GM23338 (cell line): ENCODE measurements around the gene APOD.

ENCODE experiments used
- CREB1 ChIP-seq: fragments of 250-450 bp; sonication (Bioruptor Pico); IDR thresholded peaks from 2 replicates; pipeline ENCODE4 v1.5.0; 2020; ENCODE audit warnings: low read depth, mild to moderate bottlenecking, moderate library complexity
- EZH2 ChIP-seq: fragments of 200-600 bp; sonication (generic); IDR thresholded peaks from one replicate; pipeline ENCODE4 v1.8.0; 2017; ENCODE audit warnings: antibody characterized with exemption, mild to moderate bottlenecking, low read depth; ENCODE audit not compliant: unreplicated experiment
- EZH2phosphoT487 ChIP-seq: fragments of 200-600 bp; sonication (generic); IDR thresholded peaks from one replicate; pipeline ENCODE4 v1.8.1; 2018; ENCODE audit warnings: antibody characterized with exemption; ENCODE audit not compliant: unreplicated experiment
- JUNB ChIP-seq: IDR thresholded peaks from one replicate; pipeline ENCODE4 v1.6.1; 2016; ENCODE audit warnings: antibody characterized with exemption; ENCODE audit not compliant: unreplicated experiment
- NANOG ChIP-seq: IDR thresholded peaks from 2 replicates; pipeline ENCODE4 v1.6.1; 2016; ENCODE audit warnings: antibody characterized with exemption, borderline replicate concordance
- POLR2AphosphoS5 ChIP-seq: IDR thresholded peaks from 2 replicates; pipeline ENCODE4 v1.6.1; 2016; ENCODE audit warnings: antibody characterized with exemption, low read depth
- ZNF114 ChIP-seq: fragments of 250-450 bp; sonication (Bioruptor Pico); IDR thresholded peaks from 2 replicates; pipeline ENCODE4 v1.5.0; 2020; ENCODE audit warnings: mild to moderate bottlenecking, moderate library complexity
- TF ChIP-seq, protein P1 (sequence below), 2 experiments: fragments of 200-600 bp in 1 of 2; sonication (generic) in 1 of 2; conservative IDR thresholded peaks; 2 replicates each; pipeline versions ENCODE4 v1.5.1 to v1.6.1; 2016 to 2017; ENCODE audit warnings: antibody characterized with exemption in 2 of 2, low read depth in 2 of 2, mild to moderate bottlenecking in 2 of 2, moderate library complexity in 1 of 2
- TF ChIP-seq, protein P2 (sequence below): IDR thresholded peaks from one replicate; pipeline ENCODE4 v1.6.1; 2018; ENCODE audit warnings: antibody characterized with exemption; ENCODE audit not compliant: unreplicated experiment
- TF ChIP-seq, protein P3 (sequence below): IDR thresholded peaks from 2 replicates; pipeline ENCODE4 v1.6.1; 2016; ENCODE audit warnings: antibody characterized with exemption

- TF ChIP-seq, protein P1, sequence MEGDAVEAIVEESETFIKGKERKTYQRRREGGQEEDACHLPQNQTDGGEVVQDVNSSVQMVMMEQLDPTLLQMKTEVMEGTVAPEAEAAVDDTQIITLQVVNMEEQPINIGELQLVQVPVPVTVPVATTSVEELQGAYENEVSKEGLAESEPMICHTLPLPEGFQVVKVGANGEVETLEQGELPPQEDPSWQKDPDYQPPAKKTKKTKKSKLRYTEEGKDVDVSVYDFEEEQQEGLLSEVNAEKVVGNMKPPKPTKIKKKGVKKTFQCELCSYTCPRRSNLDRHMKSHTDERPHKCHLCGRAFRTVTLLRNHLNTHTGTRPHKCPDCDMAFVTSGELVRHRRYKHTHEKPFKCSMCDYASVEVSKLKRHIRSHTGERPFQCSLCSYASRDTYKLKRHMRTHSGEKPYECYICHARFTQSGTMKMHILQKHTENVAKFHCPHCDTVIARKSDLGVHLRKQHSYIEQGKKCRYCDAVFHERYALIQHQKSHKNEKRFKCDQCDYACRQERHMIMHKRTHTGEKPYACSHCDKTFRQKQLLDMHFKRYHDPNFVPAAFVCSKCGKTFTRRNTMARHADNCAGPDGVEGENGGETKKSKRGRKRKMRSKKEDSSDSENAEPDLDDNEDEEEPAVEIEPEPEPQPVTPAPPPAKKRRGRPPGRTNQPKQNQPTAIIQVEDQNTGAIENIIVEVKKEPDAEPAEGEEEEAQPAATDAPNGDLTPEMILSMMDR (conservative IDR thresholded peaks at IDR 0.05; ENCODE audit: low read depth in 2 of 2): no peak
- TF ChIP-seq EZH2 (no peak), NANOG (no peak), ZNF114 (CRISPR knock-in tag) (no peak), POLR2AphosphoS5 (no peak), EZH2phosphoT487 (no peak), CREB1 (CRISPR knock-in tag) (no peak), JUNB (no peak)
- TF ChIP-seq, protein P2, sequence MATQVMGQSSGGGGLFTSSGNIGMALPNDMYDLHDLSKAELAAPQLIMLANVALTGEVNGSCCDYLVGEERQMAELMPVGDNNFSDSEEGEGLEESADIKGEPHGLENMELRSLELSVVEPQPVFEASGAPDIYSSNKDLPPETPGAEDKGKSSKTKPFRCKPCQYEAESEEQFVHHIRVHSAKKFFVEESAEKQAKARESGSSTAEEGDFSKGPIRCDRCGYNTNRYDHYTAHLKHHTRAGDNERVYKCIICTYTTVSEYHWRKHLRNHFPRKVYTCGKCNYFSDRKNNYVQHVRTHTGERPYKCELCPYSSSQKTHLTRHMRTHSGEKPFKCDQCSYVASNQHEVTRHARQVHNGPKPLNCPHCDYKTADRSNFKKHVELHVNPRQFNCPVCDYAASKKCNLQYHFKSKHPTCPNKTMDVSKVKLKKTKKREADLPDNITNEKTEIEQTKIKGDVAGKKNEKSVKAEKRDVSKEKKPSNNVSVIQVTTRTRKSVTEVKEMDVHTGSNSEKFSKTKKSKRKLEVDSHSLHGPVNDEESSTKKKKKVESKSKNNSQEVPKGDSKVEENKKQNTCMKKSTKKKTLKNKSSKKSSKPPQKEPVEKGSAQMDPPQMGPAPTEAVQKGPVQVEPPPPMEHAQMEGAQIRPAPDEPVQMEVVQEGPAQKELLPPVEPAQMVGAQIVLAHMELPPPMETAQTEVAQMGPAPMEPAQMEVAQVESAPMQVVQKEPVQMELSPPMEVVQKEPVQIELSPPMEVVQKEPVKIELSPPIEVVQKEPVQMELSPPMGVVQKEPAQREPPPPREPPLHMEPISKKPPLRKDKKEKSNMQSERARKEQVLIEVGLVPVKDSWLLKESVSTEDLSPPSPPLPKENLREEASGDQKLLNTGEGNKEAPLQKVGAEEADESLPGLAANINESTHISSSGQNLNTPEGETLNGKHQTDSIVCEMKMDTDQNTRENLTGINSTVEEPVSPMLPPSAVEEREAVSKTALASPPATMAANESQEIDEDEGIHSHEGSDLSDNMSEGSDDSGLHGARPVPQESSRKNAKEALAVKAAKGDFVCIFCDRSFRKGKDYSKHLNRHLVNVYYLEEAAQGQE: no peak
- TF ChIP-seq, protein P3, sequence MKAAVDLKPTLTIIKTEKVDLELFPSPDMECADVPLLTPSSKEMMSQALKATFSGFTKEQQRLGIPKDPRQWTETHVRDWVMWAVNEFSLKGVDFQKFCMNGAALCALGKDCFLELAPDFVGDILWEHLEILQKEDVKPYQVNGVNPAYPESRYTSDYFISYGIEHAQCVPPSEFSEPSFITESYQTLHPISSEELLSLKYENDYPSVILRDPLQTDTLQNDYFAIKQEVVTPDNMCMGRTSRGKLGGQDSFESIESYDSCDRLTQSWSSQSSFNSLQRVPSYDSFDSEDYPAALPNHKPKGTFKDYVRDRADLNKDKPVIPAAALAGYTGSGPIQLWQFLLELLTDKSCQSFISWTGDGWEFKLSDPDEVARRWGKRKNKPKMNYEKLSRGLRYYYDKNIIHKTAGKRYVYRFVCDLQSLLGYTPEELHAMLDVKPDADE: no peak
Measured at GRCh38 chr3:195616681-195617080, 32.9 kb upstream of the APOD start.
